AG04450 (cell line): Measurements from ENCODE around the gene ZMIZ2. TPM values are rescaled to one million over a fixed set of nuclear protein-coding genes. Genes with fewer than 3 reads are reported as not detected.
A peak's percentile ranks its signal among the peaks of the same experiment; 100 is the strongest.

ENCODE experiments used
- CTCF ChIA-PET: fragments of 300-600, 350-600 bp; formaldehyde crosslinking; extraction: SDS; loops from one replicate; lab custom pipeline; 2022; ENCODE audit warnings: antibody characterized with exemption, inconsistent platforms; lab: Charles Lee
- POLR2A ChIA-PET: fragments of 350-600 bp; formaldehyde crosslinking; extraction: SDS; loops from one replicate; lab custom pipeline; 2021; ENCODE audit warnings: antibody characterized with exemption, inconsistent platforms; lab: Yijun Ruan, JAX
- DNase-seq: peaks from one replicate; pipeline ENCODE4 v3.0.0-alpha.2; 2011; ENCODE audit warnings: low read depth, low spot score
- H3K27ac ChIP-seq: one replicate; pipeline ENCODE4 v1.5.1; 2012; ENCODE audit warnings: low read depth, low read length, control low read depth
- H3K27me3 ChIP-seq: one replicate; pipeline ENCODE4 v1.6.0; 2012; ENCODE audit warnings: low read length; ENCODE audit not compliant: control insufficient read depth, insufficient read depth
- H3K4me3 ChIP-seq: 2 replicates; pipeline ENCODE4 v1.5.1; 2011; ENCODE audit warnings: mild to moderate bottlenecking, low read depth, low read length, control low read depth
- H3K9me3 ChIP-seq: 2 replicates; pipeline ENCODE4 v1.5.1; 2012; ENCODE audit warnings: low read length; ENCODE audit not compliant: control insufficient read depth, insufficient read depth
- CTCF ChIP-seq: IDR thresholded peaks from 2 replicates; pipeline ENCODE4 v1.5.1; 2011; ENCODE audit warnings: low read depth, low read length, control low read depth, inconsistent platforms
- polyA plus RNA-seq: library from polyadenylated mRNA; depleted of rRNA; stranded (reverse); fragments of >200 nt; gene quantifications from 2 replicates; pipeline ENCODE4 v1.2.3, GENCODE V29; 2011

The ZMIZ2 gene
- polyA plus RNA-seq, 1 experiment = 4.8 TPM

- ChIA-PET CTCF (no interaction called here), POLR2A (no interaction called here)
Observed at GRCh38 chr7:44787041-44787440, 38.4 kb downstream of the ZMIZ2 start.

DNA sequence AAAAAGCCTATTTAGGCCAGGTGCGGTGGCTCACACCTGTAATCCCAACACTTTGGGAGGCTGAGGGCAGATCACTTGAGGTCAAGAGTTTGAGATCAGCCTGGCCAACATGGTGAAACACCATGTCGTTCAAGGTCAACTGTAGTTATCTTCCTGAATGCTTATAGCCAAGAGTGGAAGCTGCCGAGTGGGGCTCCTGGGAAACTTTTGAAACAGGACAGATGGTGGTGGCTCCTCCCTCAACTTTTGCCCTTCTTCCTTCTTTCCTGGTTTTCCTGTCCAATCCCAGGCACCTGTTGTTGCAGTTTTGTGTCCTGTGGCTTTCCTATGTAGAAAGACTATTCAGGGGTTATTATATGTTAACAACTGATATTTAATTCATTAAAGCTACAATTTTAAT lies 39.1 kb downstream of the ZMIZ2 start:
- Histone ChIP-seq H3K4me3 (no peak overlapping the region), H3K27me3 (peaks cover 4% of the 10 kb centered on the region), H3K9me3 (peaks cover 11% of the 10 kb centered on the region), H3K27ac (no peak overlapping the region)
- ChIA-PET CTCF (no interaction called here), POLR2A (no interaction called here)
- no peak for TF ChIP-seq CTCF
- DNase-seq = no peak

More at GRCh38 chr7:44787041-44787440, 38.4 kb downstream of the ZMIZ2 start:
- no peak for DNase-seq
- TF ChIP-seq CTCF = no peak
- no peak overlapping the region for H3K4me3 ChIP-seq
- H3K27me3 ChIP-seq = peaks cover 5% of the 10 kb centered on the region
- H3K9me3 ChIP-seq = peaks cover 13% of the 10 kb centered on the region
- no peak overlapping the region for H3K27ac ChIP-seq

- Histone ChIP-seq H3K27ac (no peak overlapping the region), H3K9me3 (no peaks in the 10 kb centered on the region), H3K4me3 (no peak overlapping the region), H3K27me3 (no peaks in the 10 kb centered on the region)
- POLR2A ChIA-PET = no interaction called here
- TF ChIP-seq CTCF = no peak
- CTCF ChIA-PET = no interaction called here
- no peak for DNase-seq
Observed at GRCh38 chr7:44789990-44790389, 41.3 kb downstream of the ZMIZ2 start.

GRCh38 chr7:44791278-44792219 lies 42.9 kb downstream of the ZMIZ2 start:
- CTCF ChIA-PET = interaction anchor here (0.8 to 2.9 kb wide), 6 partner anchors 14 to 344 kb away, joined by 3 to 9 read pairs (median 4); no protein-coding TSS in a partner anchor
- Histone ChIP-seq H3K4me3 (no peak overlapping the region), H3K27ac (peak overlapping the region; percentile 11), H3K27me3 (no peaks in the 10 kb centered on the region), H3K9me3 (no peaks in the 10 kb centered on the region)
- TF ChIP-seq CTCF = peak; percentile 49
- POLR2A ChIA-PET = interaction anchor here (0.6 to 1.5 kb wide), 5 partner anchors 11 to 972 kb away, joined by 3 to 8 read pairs (median 4); partner anchors contain the start of gene DDX56
- DNase-seq = peak; percentile 55

GRCh38 chr7:44793919-44794318 lies 45.3 kb downstream of the ZMIZ2 start:
- ChIA-PET POLR2A (no interaction called here), CTCF (no interaction called here)
- no peak for DNase-seq
- TF ChIP-seq CTCF = no peak
- H3K9me3 ChIP-seq = no peaks in the 10 kb centered on the region
- no peak overlapping the region for H3K27ac ChIP-seq
- H3K4me3 ChIP-seq = no peak overlapping the region
- no peaks in the 10 kb centered on the region for H3K27me3 ChIP-seq
